Hepatocyte (in vitro differentiated cells): ENCODE data around the gene GPR89B. TPM values are rescaled to one million over a fixed set of nuclear protein-coding genes. Genes with fewer than 3 reads are reported as not detected.

Source experiments
- DNase-seq: peaks from one replicate; pipeline ENCODE4 v3.0.0-alpha.2; 2016; ENCODE audit warnings: low spot score
- H2AFZ ChIP-seq: fragments of 200-600 bp; sonication (generic); 2 replicates; pipeline ENCODE4 v1.6.0; 2016; ENCODE audit warnings: antibody characterized with exemption, mild to moderate bottlenecking
- H3K27ac ChIP-seq: fragments of 200-600 bp; sonication (generic); 2 replicates; pipeline ENCODE4 v1.5.1; 2016; ENCODE audit warnings: mild to moderate bottlenecking
- H3K27me3 ChIP-seq: fragments of 200-600 bp; sonication (generic); 2 replicates; pipeline ENCODE4 v1.6.1; 2016
- H3K36me3 ChIP-seq: fragments of 200-600 bp; sonication (generic); replicated peaks from 2 replicates; pipeline ENCODE4 v1.5.1; 2016; ENCODE audit warnings: low read depth; ENCODE audit not compliant: insufficient read depth
- H3K4me1 ChIP-seq: fragments of 200-600 bp; sonication (generic); 2 replicates; pipeline ENCODE4 v1.5.1; 2016; ENCODE audit warnings: mild to moderate bottlenecking, moderate library complexity; ENCODE audit not compliant: insufficient read depth
- H3K4me2 ChIP-seq: fragments of 200-600 bp; sonication (generic); 2 replicates; pipeline ENCODE4 v1.6.0; 2016
- H3K4me3 ChIP-seq: fragments of 200-600 bp; sonication (generic); 2 replicates; pipeline ENCODE4 v1.5.1; 2016; ENCODE audit warnings: mild to moderate bottlenecking
- H3K79me2 ChIP-seq: fragments of 200-600 bp; sonication (generic); 2 replicates; pipeline ENCODE4 v1.6.0; 2017; ENCODE audit warnings: mild to moderate bottlenecking
- H3K9me2 ChIP-seq: fragments of 200-600 bp; sonication (generic); replicated peaks from 2 replicates; pipeline ENCODE4 v1.6.0; 2017; ENCODE audit warnings: mild to moderate bottlenecking; ENCODE audit not compliant: insufficient read depth
- H3K9me3 ChIP-seq: fragments of 200-600 bp; sonication (generic); 2 replicates; pipeline ENCODE4 v1.5.1; 2016; ENCODE audit warnings: low read depth, mild to moderate bottlenecking
- H4K20me1 ChIP-seq: fragments of 200-600 bp; sonication (generic); 2 replicates; pipeline ENCODE4 v1.6.0; 2016; ENCODE audit warnings: mild to moderate bottlenecking; ENCODE audit not compliant: insufficient read depth, poor library complexity, severe bottlenecking
- CTCF ChIP-seq: fragments of 200-600 bp; sonication (generic); IDR thresholded peaks from 2 replicates; pipeline ENCODE4 v1.5.1; 2016; ENCODE audit warnings: antibody characterized with exemption, mild to moderate bottlenecking; ENCODE audit not compliant: poor library complexity
- EZH2 ChIP-seq: fragments of 200-600 bp; sonication (generic); IDR thresholded peaks from 2 replicates; pipeline ENCODE4 v1.6.1; 2016; ENCODE audit warnings: antibody characterized with exemption, mild to moderate bottlenecking, borderline replicate concordance
- EZH2phosphoT487 ChIP-seq: fragments of 200-600 bp; sonication (generic); IDR thresholded peaks from one replicate; pipeline ENCODE4 v1.6.1; 2018; ENCODE audit warnings: antibody characterized with exemption, mild to moderate bottlenecking, low read depth, moderate library complexity; ENCODE audit not compliant: unreplicated experiment, severe bottlenecking
- whole genome bisulfite sequencing: methylation state at CpG from one replicate; pipeline ENCODE4 v1.1.6; 2016; ENCODE audit warnings: low lambda C conversion rate; ENCODE audit errors: missing lambda C conversion rate; 5-methylcytosine and 5-hydroxymethylcytosine counted together
- polyA plus RNA-seq: library from polyadenylated mRNA; unstranded; fragments of >200 nt; fragmentation: Nextera tagmentation; extraction: Ambion mirVana; gene quantifications from 2 replicates; pipeline ENCODE4 v1.2.1, GENCODE V29; 2016
- total RNA-seq: library from RNA; depleted of rRNA; stranded (reverse); fragments of >200 nt; gene quantifications from 2 replicates; pipeline ENCODE4 v1.2.3, GENCODE V29; 2014

Gene GPR89B
- total and polyA plus RNA-seq, 2 experiments from 2014 or later: 16.3 to 32.4 TPM

GRCh38 chr1:147897029-147897752 is 31.0 kb upstream of the GPR89B start:
- peak; percentile 34 for DNase-seq
- H3K4me3 ChIP-seq: no peak overlapping the region
- peaks cover 4% of the 10 kb centered on the region for H3K4me1 ChIP-seq
- H3K27me3 ChIP-seq: no peaks in the 10 kb centered on the region
- no peaks in the 10 kb centered on the region for H3K79me2 ChIP-seq
- no peak overlapping the region for H3K4me2 ChIP-seq
- H2AFZ ChIP-seq: no peak overlapping the region
- TF ChIP-seq EZH2 (no peak), CTCF (no peak), EZH2phosphoT487 (no peak)
- H3K27ac ChIP-seq: no peak overlapping the region
- H3K9me3 ChIP-seq: no peaks in the 10 kb centered on the region
- 65% methylated on average over 8 of the region's 8 CpGs for WGBS
- H3K36me3 ChIP-seq: no peaks in the 10 kb centered on the region
- no peaks in the 10 kb centered on the region for H3K9me2 ChIP-seq
- no peaks in the 10 kb centered on the region for H4K20me1 ChIP-seq

- Histone ChIP-seq H3K36me3 (no peaks in the 10 kb centered on the region), H3K4me1 (no peaks in the 10 kb centered on the region), H2AFZ (no peak overlapping the region), H3K9me2 (no peaks in the 10 kb centered on the region), H3K79me2 (no peaks in the 10 kb centered on the region), H3K27me3 (no peaks in the 10 kb centered on the region), H4K20me1 (no peaks in the 10 kb centered on the region), H3K27ac (no peak overlapping the region), H3K4me2 (no peak overlapping the region), H3K9me3 (no peaks in the 10 kb centered on the region), H3K4me3 (no peak overlapping the region)
- DNase-seq: no peak
- TF ChIP-seq CTCF (no peak), EZH2phosphoT487 (no peak), EZH2 (no peak)
- WGBS: 94% methylated on average over 4 of the region's 4 CpGs
Observed at GRCh38 chr1:147897789-147898188, 30.4 kb upstream of the GPR89B start.

GRCh38 chr1:147902253-147902845 is 25.9 kb upstream of the GPR89B start, which contains the start of gene GJA8:
TSS of gene GJA8 (plus strand) at chr1:147902795. CDS start at chr1:147907956, 5,161 bp downstream.
- H3K4me3 ChIP-seq: no peak within 1 kb of the TSS
- no peaks in the 10 kb centered on the region for H3K27me3 ChIP-seq
- H3K4me1 ChIP-seq: no peaks in the 10 kb centered on the region
- H3K9me2 ChIP-seq: no peaks in the 10 kb centered on the region
- no peaks in the 10 kb centered on the region for H3K9me3 ChIP-seq
- no peak for DNase-seq
- H2AFZ ChIP-seq: no peak within 1 kb of the TSS
- no peaks in the 10 kb centered on the region for H3K36me3 ChIP-seq
- WGBS: 85% methylated on average over 7 of the region's 7 CpGs
- no peak for TF ChIP-seq EZH2phosphoT487
- TF ChIP-seq EZH2: no peak
- no peak for TF ChIP-seq CTCF
- H3K27ac ChIP-seq: no peak within 1 kb of the TSS
- H4K20me1 ChIP-seq: no peaks in the 10 kb centered on the region
- no peak within 1 kb of the TSS for H3K4me2 ChIP-seq
- no peaks in the 10 kb centered on the region for H3K79me2 ChIP-seq
